Measurements from ENCODE around the gene SGMS2. TPM values are rescaled to one million over a fixed set of nuclear protein-coding genes. Genes with fewer than 3 reads are reported as not detected.

Gene SGMS2
- total and polyA plus RNA-seq, 2 donors from 2014 or later: 5.3 to 67.7 TPM

GRCh38 chr4:107945809-107946208 lies 121.1 kb downstream of the SGMS2 start:
- no peaks in the 10 kb centered on the region for H3K27me3 ChIP-seq (ENCODE audit: control insufficient read depth, insufficient read depth, low read length)
- H3K27ac ChIP-seq (ENCODE audit: low read depth in 2 of 2, low read length in 2 of 2): no peak overlapping the region
- H3K4me1 ChIP-seq (ENCODE audit: control insufficient read depth in 2 of 3, insufficient read depth in 2 of 3, low read depth in 1 of 3, low read length in 3 of 3): no peaks in the 10 kb centered on the region
- no peak overlapping the region for H3K9ac ChIP-seq (ENCODE audit: low read length in 3 of 3)
- FAIRE-seq: no peak
- DNase-seq: no peak
- intact Hi-C loops (cut with DNase I): no loop called here
- no peak overlapping the region for H3K4me3 ChIP-seq (ENCODE audit: low read length in 3 of 3)
- no peak for TF ChIP-seq CTCF (IDR thresholded peaks at IDR 0.05; ENCODE audit: borderline replicate concordance, extremely low read depth, insufficient read depth)
- H3K36me3 ChIP-seq (ENCODE audit: control insufficient read depth in 2 of 3, insufficient read depth in 3 of 3, low read length in 3 of 3): peaks cover 0 to 4% (median 0%) of the 10 kb centered on the region in 3 donors
- H3K9me3 ChIP-seq (ENCODE audit: control insufficient read depth in 2 of 3, insufficient read depth in 1 of 3, low read length in 3 of 3): no peaks in the 10 kb centered on the region

GRCh38 chr4:107950746-107951540 lies 126.2 kb downstream of the SGMS2 start:
- peaks cover 0 to 5% (median 0%) of the 10 kb centered on the region in 3 donors for H3K9me3 ChIP-seq (ENCODE audit: control insufficient read depth in 2 of 3, insufficient read depth in 1 of 3, low read length in 3 of 3)
- H3K27me3 ChIP-seq (ENCODE audit: control insufficient read depth, insufficient read depth, low read length): no peaks in the 10 kb centered on the region
- TF ChIP-seq CTCF (IDR thresholded peaks at IDR 0.05; ENCODE audit: borderline replicate concordance, extremely low read depth, insufficient read depth): no peak
- intact Hi-C loops (cut with DNase I): no loop called here
- no peaks in the 10 kb centered on the region for H3K36me3 ChIP-seq (ENCODE audit: control insufficient read depth in 2 of 3, insufficient read depth in 3 of 3, low read length in 3 of 3)
- no peak overlapping the region for H3K4me3 ChIP-seq (ENCODE audit: low read length in 3 of 3)
- no peak for FAIRE-seq
- H3K9ac ChIP-seq (ENCODE audit: low read length in 3 of 3): no peak overlapping the region
- no peak overlapping the region for H3K27ac ChIP-seq (ENCODE audit: low read depth in 2 of 2, low read length in 2 of 2)
- no peaks in the 10 kb centered on the region for H3K4me1 ChIP-seq (ENCODE audit: control insufficient read depth in 2 of 3, insufficient read depth in 2 of 3, low read depth in 1 of 3, low read length in 3 of 3)
- no peak for DNase-seq

- intact Hi-C loops (cut with DNase I): no loop called here
- FAIRE-seq (no peak), DNase-seq (no peak)
- Histone ChIP-seq H3K27me3 (ENCODE audit: control insufficient read depth, insufficient read depth, low read length) (no peaks in the 10 kb centered on the region), H3K27ac (ENCODE audit: low read depth in 2 of 2, low read length in 2 of 2) (no peak overlapping the region), H3K9ac (ENCODE audit: low read length in 3 of 3) (no peak overlapping the region), H3K9me3 (ENCODE audit: control insufficient read depth in 2 of 3, insufficient read depth in 1 of 3, low read length in 3 of 3) (peaks cover 0 to 5% (median 2%) of the 10 kb centered on the region in 3 donors), H3K4me3 (ENCODE audit: low read length in 3 of 3) (no peak overlapping the region), H3K4me1 (ENCODE audit: control insufficient read depth in 2 of 3, insufficient read depth in 2 of 3, low read depth in 1 of 3, low read length in 3 of 3) (no peaks in the 10 kb centered on the region), H3K36me3 (ENCODE audit: control insufficient read depth in 2 of 3, insufficient read depth in 3 of 3, low read length in 3 of 3) (no peaks in the 10 kb centered on the region)
- TF ChIP-seq CTCF (IDR thresholded peaks at IDR 0.05; ENCODE audit: borderline replicate concordance, extremely low read depth, insufficient read depth): no peak
Measured at GRCh38 chr4:107951551-107951950, 126.8 kb downstream of the SGMS2 start.
